ENCODE results near the gene FAM135A. TPM values are rescaled to one million over a fixed set of nuclear protein-coding genes. Genes with fewer than 3 reads are reported as not detected.
"Not testable (repeated sequence)": the region's sequence is repeated elsewhere in the genome, so short reads cannot be mapped to it uniquely, and the experiment has no call there.

The FAM135A gene
- polyA plus RNA-seq, 1 donor from 2014 or later, result 4.8 TPM

- H3K27ac Mint-ChIP-seq, result no peak overlapping the region
- peaks cover 4 to 9% (median 5%) of the 10 kb centered on the region in 3 donors for H3K4me1 Mint-ChIP-seq
- H3K27me3 Mint-ChIP-seq, result no peaks in the 10 kb centered on the region
- H3K4me3 Mint-ChIP-seq, result no peak overlapping the region
- no peaks in the 10 kb centered on the region for H3K9me3 Mint-ChIP-seq
- peaks cover 6% of the 10 kb centered on the region for H3K36me3 Mint-ChIP-seq
These were observed 161.3 kb downstream of the FAM135A start for GRCh38 chr6:70574643-70575042.

- no peak overlapping the region for H3K27ac Mint-ChIP-seq
- no peak overlapping the region for H3K4me3 Mint-ChIP-seq
- H3K36me3 Mint-ChIP-seq, result peaks cover 6% of the 10 kb centered on the region
- no peaks in the 10 kb centered on the region for H3K27me3 Mint-ChIP-seq
- H3K4me1 Mint-ChIP-seq, result peaks cover 0 to 4% (median 4%) of the 10 kb centered on the region in 3 donors
- no peaks in the 10 kb centered on the region for H3K9me3 Mint-ChIP-seq
These were observed 162.7 kb downstream of the FAM135A start for GRCh38 chr6:70575899-70576495.

- Mint-ChIP-seq H3K9me3 (no peaks in the 10 kb centered on the region), H3K4me1 (peaks cover 0 to 1% (median 0%) of the 10 kb centered on the region in 3 donors), H3K36me3 (peaks cover 15% of the 10 kb centered on the region), H3K27me3 (no peaks in the 10 kb centered on the region), H3K4me3 (no peak overlapping the region), H3K27ac (no peak overlapping the region)
These were observed 172.8 kb downstream of the FAM135A start for GRCh38 chr6:70586114-70586513.

GRCh38 chr6:70590400-70590799 is 177.1 kb downstream of the FAM135A start:
- no peaks in the 10 kb centered on the region for H3K4me1 Mint-ChIP-seq
- no peak overlapping the region for H3K27ac Mint-ChIP-seq
- H3K4me3 Mint-ChIP-seq, result no peak overlapping the region
- H3K27me3 Mint-ChIP-seq, result no peaks in the 10 kb centered on the region
- peaks cover 0 to 5% (median 4%) of the 10 kb centered on the region in 3 donors for H3K9me3 Mint-ChIP-seq
- peaks cover 6% of the 10 kb centered on the region for H3K36me3 Mint-ChIP-seq

- peak overlapping the region in 1 of 3 donors; percentile 70 for H3K27ac Mint-ChIP-seq
These were observed 179.2 kb downstream of the FAM135A start for GRCh38 chr6:70592391-70593117.

GRCh38 chr6:70593118-70593486 is 179.8 kb downstream of the FAM135A start:
- no peaks in the 10 kb centered on the region for H3K36me3 Mint-ChIP-seq
- H3K27ac Mint-ChIP-seq, result no peak overlapping the region
- H3K4me1 Mint-ChIP-seq, result no peaks in the 10 kb centered on the region
- no peaks in the 10 kb centered on the region for H3K27me3 Mint-ChIP-seq
- H3K9me3 Mint-ChIP-seq, result peaks cover 0 to 5% (median 4%) of the 10 kb centered on the region in 3 donors
- no peak overlapping the region for H3K4me3 Mint-ChIP-seq

More at GRCh38 chr6:70592391-70593117, 179.2 kb downstream of the FAM135A start:
- no peak overlapping the region for H3K4me3 Mint-ChIP-seq
- H3K4me1 Mint-ChIP-seq, result no peaks in the 10 kb centered on the region
- no peaks in the 10 kb centered on the region for H3K36me3 Mint-ChIP-seq
- H3K9me3 Mint-ChIP-seq, result peaks cover 0 to 5% (median 4%) of the 10 kb centered on the region in 3 donors
- no peaks in the 10 kb centered on the region for H3K27me3 Mint-ChIP-seq

GRCh38 chr6:70599187-70599586 is 185.9 kb downstream of the FAM135A start:
- Mint-ChIP-seq H3K27me3 (no peaks in the 10 kb centered on the region), H3K27ac (no peak overlapping the region), H3K36me3 (no peaks in the 10 kb centered on the region), H3K4me1 (no peaks in the 10 kb centered on the region), H3K4me3 (no peak overlapping the region), H3K9me3 (peaks cover 0 to 1% (median under 1%) of the 10 kb centered on the region in 3 donors)

GRCh38 chr6:70601014-70601413 is 187.7 kb downstream of the FAM135A start:
- H3K27ac Mint-ChIP-seq, result no peak overlapping the region
- H3K36me3 Mint-ChIP-seq, result no peaks in the 10 kb centered on the region
- no peaks in the 10 kb centered on the region for H3K4me1 Mint-ChIP-seq
- peaks cover 0 to 7% (median 5%) of the 10 kb centered on the region in 3 donors for H3K9me3 Mint-ChIP-seq
- no peak overlapping the region for H3K4me3 Mint-ChIP-seq
- H3K27me3 Mint-ChIP-seq, result peaks cover under 1% of the 10 kb centered on the region

- Mint-ChIP-seq H3K27ac (no peak overlapping the region), H3K27me3 (peaks cover 4% of the 10 kb centered on the region), H3K4me1 (peaks cover 0 to 1% (median 0%) of the 10 kb centered on the region in 3 donors), H3K4me3 (no peak overlapping the region), H3K9me3 (peaks cover 3 to 9% (median 6%) of the 10 kb centered on the region in 3 donors), H3K36me3 (no peaks in the 10 kb centered on the region)
These were observed 190.9 kb downstream of the FAM135A start for GRCh38 chr6:70604254-70604653.

GRCh38 chr6:70607371-70607770 is 194.1 kb downstream of the FAM135A start:
- H3K27ac Mint-ChIP-seq, H3K9me3 Mint-ChIP-seq, H3K4me1 Mint-ChIP-seq, H3K27me3 Mint-ChIP-seq, H3K36me3 Mint-ChIP-seq, H3K4me3 Mint-ChIP-seq: not testable (repeated sequence)

GRCh38 chr6:70609181-70609580 is 195.9 kb downstream of the FAM135A start:
- not testable (repeated sequence) for H3K27me3 Mint-ChIP-seq, H3K27ac Mint-ChIP-seq, H3K4me3 Mint-ChIP-seq, H3K9me3 Mint-ChIP-seq, H3K4me1 Mint-ChIP-seq, H3K36me3 Mint-ChIP-seq

Other genes starting within 250 kb of the FAM135A start
- gene COL9A1, start 110.4 kb upstream of the FAM135A start, polyA plus RNA-seq, result not detected
- gene SDHAF4, start 153.4 kb downstream of the FAM135A start, polyA plus RNA-seq, result 10.9 TPM